GM12878 (cell line): Measurements from ENCODE around the gene ING5. TPM values are rescaled to one million over a fixed set of nuclear protein-coding genes. Genes with fewer than 3 reads are reported as not detected.

Experiments used
- BMI1 ChIP-seq: fragments of 450-650 bp; IDR thresholded peaks from 2 replicates; pipeline ENCODE4 v1.6.1; 2016; ENCODE audit warnings: mild to moderate bottlenecking, moderate library complexity, borderline replicate concordance
- CUX1 ChIP-seq: IDR thresholded peaks from 2 replicates; pipeline ENCODE4 v1.6.1; 2012; ENCODE audit warnings: improper control_type of control experiment, low read depth, low read length; ENCODE audit not compliant: insufficient replicate concordance
- EED ChIP-seq: sonication (generic); IDR thresholded peaks from 2 replicates; pipeline ENCODE4 v1.6.1; 2016; ENCODE audit warnings: antibody characterized with exemption, low read depth
- HCFC1 ChIP-seq: fragments of 150-350 bp; IDR thresholded peaks from 2 replicates; pipeline ENCODE4 v1.6.1; 2014; ENCODE audit warnings: low read length
- HDAC2 ChIP-seq: fragments of 200-600 bp; sonication (generic); IDR thresholded peaks from 2 replicates; pipeline ENCODE4 v1.6.1; 2017
- HDGF ChIP-seq: fragments of 450-650 bp; IDR thresholded peaks from 2 replicates; pipeline ENCODE4 v1.6.1; 2016; ENCODE audit warnings: antibody characterized with exemption
- IRF4 ChIP-seq: IDR thresholded peaks from 2 replicates; pipeline ENCODE4 v1.6.1; 2011; ENCODE audit warnings: low read depth, low read length
- MEF2B ChIP-seq: fragments of 450-650 bp; IDR thresholded peaks from 2 replicates; pipeline ENCODE4 v1.6.1; 2018; ENCODE audit warnings: mild to moderate bottlenecking, moderate library complexity; ENCODE audit not compliant: partially characterized antibody, poor library complexity, severe bottlenecking
- MYB ChIP-seq: fragments of 150-350 bp; IDR thresholded peaks from 2 replicates; pipeline ENCODE4 v1.6.1; 2014; ENCODE audit warnings: mild to moderate bottlenecking, low read depth, low read length, borderline replicate concordance
- NFYA ChIP-seq: IDR thresholded peaks from 2 replicates; pipeline ENCODE4 v1.6.1; 2011; ENCODE audit warnings: low read depth, mild to moderate bottlenecking, low read length, improper control_type of control experiment, borderline replicate concordance
- NFYB ChIP-seq: IDR thresholded peaks from 2 replicates; pipeline ENCODE4 v1.6.1; 2011; ENCODE audit warnings: low read depth, mild to moderate bottlenecking, low read length, improper control_type of control experiment, moderate library complexity; ENCODE audit not compliant: insufficient read depth
- NR2C2 ChIP-seq: IDR thresholded peaks from 2 replicates; pipeline ENCODE4 v1.6.1; 2011; ENCODE audit warnings: borderline replicate concordance, low read depth; ENCODE audit not compliant: control insufficient read depth, insufficient read length
- POLR2A ChIP-seq: IDR thresholded peaks from 2 replicates; pipeline ENCODE4 v1.6.1; 2011; ENCODE audit warnings: low read depth, mild to moderate bottlenecking, low read length
- RUNX3 ChIP-seq: IDR thresholded peaks from 2 replicates; pipeline ENCODE4 v1.6.1; 2012; ENCODE audit warnings: low read length, inconsistent platforms
- SIX5 ChIP-seq: IDR thresholded peaks from 2 replicates; pipeline ENCODE4 v1.6.1; 2011; ENCODE audit warnings: mild to moderate bottlenecking, low read depth, low read length, moderate library complexity; ENCODE audit not compliant: severe bottlenecking
- SMARCA5 ChIP-seq: fragments of 450-650 bp; IDR thresholded peaks from 2 replicates; pipeline ENCODE4 v1.6.1; 2017; ENCODE audit warnings: mild to moderate bottlenecking
- SMC3 ChIP-seq: IDR thresholded peaks from 2 replicates; pipeline ENCODE4 v1.6.1; 2011; ENCODE audit warnings: low read length, improper control_type of control experiment, borderline replicate concordance
- YY1 ChIP-seq: IDR thresholded peaks from 2 replicates; pipeline ENCODE4 v1.6.1; 2011; ENCODE audit warnings: low read depth, mild to moderate bottlenecking, low read length
- ZNF207 ChIP-seq: fragments of 450-650 bp; IDR thresholded peaks from 2 replicates; pipeline ENCODE4 v1.6.1; 2014; ENCODE audit warnings: antibody characterized with exemption, mild to moderate bottlenecking, borderline replicate concordance
- polyA plus RNA-seq, 11 experiments: library from polyadenylated mRNA; depleted of rRNA in 4 of 11; unstranded in 6 of 11; stranded (reverse) in 5 of 11; fragments of >200 nt; fragmentation: Nextera tagmentation in 4 of 11; fragmentation: Illumina TruSeq in 1 of 11; extraction: Ambion mirVana in 4 of 11; extraction: Trizol in 1 of 11; gene quantifications; 1 replicate in 1 of 11; 2 replicates in 10 of 11; pipeline versions ENCODE4 v1.2.1 to v1.2.3, GENCODE V29; 2011 to 2016; ENCODE audit warnings: inconsistent platforms in 2 of 11, missing spikeins in 2 of 11, low read depth in 1 of 11
- total RNA-seq, 4 experiments: library from RNA; depleted of rRNA in 3 of 4; stranded (reverse); fragments of >200 nt in 3 of 4; fragmentation: Illumina TruSeq in 1 of 4; extraction: Trizol in 1 of 4; gene quantifications; 2 replicates each; pipeline versions ENCODE4 v1.2.1 to v1.2.3, GENCODE V29; 2013 to 2021
- TF ChIP-seq, protein P1 (sequence below): fragments of 450-650 bp; IDR thresholded peaks from 2 replicates; pipeline ENCODE4 v1.6.1; 2016; ENCODE audit warnings: mild to moderate bottlenecking, moderate library complexity, borderline replicate concordance
- TF ChIP-seq, protein P2 (sequence below): fragments of 450-650 bp; IDR thresholded peaks from 2 replicates; pipeline ENCODE4 v1.6.1; 2017; ENCODE audit warnings: mild to moderate bottlenecking, low read depth, inconsistent platforms; ENCODE audit not compliant: poor library complexity, severe bottlenecking

Gene ING5
- total and polyA plus RNA-seq, 10 of the 15 experiments (the other 5 are each of a cell fraction or from before 2014, with no cell fraction given): 10.0 to 46.1 (median 27.2) TPM

- TF ChIP-seq RUNX3: 0 out of 2 replicates have a peak, but pooled peaks have one; percentile 10
- TF ChIP-seq SMC3: peak; percentile 48; the same call in 1 of the 2 replicates
- no peak; the same call in 1 of the 2 replicates for TF ChIP-seq POLR2A
- TF ChIP-seq NR2C2: no peak
- TF ChIP-seq, protein P1, sequence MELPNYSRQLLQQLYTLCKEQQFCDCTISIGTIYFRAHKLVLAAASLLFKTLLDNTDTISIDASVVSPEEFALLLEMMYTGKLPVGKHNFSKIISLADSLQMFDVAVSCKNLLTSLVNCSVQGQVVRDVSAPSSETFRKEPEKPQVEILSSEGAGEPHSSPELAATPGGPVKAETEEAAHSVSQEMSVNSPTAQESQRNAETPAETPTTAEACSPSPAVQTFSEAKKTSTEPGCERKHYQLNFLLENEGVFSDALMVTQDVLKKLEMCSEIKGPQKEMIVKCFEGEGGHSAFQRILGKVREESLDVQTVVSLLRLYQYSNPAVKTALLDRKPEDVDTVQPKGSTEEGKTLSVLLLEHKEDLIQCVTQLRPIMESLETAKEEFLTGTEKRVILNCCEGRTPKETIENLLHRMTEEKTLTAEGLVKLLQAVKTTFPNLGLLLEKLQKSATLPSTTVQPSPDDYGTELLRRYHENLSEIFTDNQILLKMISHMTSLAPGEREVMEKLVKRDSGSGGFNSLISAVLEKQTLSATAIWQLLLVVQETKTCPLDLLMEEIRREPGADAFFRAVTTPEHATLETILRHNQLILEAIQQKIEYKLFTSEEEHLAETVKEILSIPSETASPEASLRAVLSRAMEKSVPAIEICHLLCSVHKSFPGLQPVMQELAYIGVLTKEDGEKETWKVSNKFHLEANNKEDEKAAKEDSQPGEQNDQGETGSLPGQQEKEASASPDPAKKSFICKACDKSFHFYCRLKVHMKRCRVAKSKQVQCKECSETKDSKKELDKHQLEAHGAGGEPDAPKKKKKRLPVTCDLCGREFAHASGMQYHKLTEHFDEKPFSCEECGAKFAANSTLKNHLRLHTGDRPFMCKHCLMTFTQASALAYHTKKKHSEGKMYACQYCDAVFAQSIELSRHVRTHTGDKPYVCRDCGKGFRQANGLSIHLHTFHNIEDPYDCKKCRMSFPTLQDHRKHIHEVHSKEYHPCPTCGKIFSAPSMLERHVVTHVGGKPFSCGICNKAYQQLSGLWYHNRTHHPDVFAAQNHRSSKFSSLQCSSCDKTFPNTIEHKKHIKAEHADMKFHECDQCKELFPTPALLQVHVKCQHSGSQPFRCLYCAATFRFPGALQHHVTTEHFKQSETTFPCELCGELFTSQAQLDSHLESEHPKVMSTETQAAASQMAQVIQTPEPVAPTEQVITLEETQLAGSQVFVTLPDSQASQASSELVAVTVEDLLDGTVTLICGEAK: no peak
- TF ChIP-seq ZNF207: no peak
- no peak for TF ChIP-seq HDGF
- TF ChIP-seq MYB: no peak
- TF ChIP-seq SMARCA5: no peak
- no peak for TF ChIP-seq NFYA
- TF ChIP-seq EED: no peak
- no peak for TF ChIP-seq BMI1
- no peak for TF ChIP-seq SIX5
- TF ChIP-seq HDAC2: no peak
- no peak for TF ChIP-seq HCFC1
- TF ChIP-seq MEF2B: no peak
- TF ChIP-seq YY1: no peak
- TF ChIP-seq, protein P2, sequence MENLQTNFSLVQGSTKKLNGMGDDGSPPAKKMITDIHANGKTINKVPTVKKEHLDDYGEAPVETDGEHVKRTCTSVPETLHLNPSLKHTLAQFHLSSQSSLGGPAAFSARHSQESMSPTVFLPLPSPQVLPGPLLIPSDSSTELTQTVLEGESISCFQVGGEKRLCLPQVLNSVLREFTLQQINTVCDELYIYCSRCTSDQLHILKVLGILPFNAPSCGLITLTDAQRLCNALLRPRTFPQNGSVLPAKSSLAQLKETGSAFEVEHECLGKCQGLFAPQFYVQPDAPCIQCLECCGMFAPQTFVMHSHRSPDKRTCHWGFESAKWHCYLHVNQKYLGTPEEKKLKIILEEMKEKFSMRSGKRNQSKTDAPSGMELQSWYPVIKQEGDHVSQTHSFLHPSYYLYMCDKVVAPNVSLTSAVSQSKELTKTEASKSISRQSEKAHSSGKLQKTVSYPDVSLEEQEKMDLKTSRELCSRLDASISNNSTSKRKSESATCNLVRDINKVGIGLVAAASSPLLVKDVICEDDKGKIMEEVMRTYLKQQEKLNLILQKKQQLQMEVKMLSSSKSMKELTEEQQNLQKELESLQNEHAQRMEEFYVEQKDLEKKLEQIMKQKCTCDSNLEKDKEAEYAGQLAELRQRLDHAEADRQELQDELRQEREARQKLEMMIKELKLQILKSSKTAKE: no peak
- TF ChIP-seq CUX1: no peak
- TF ChIP-seq NFYB: no peak
- no peak for TF ChIP-seq IRF4
Measured at GRCh38 chr2:241659150-241659739, 42.6 kb upstream of the ING5 start (continued).
